Memory B cell (primary cell): ENCODE results near the gene CABP1.
"Not testable (repeated sequence)": the region's sequence is repeated elsewhere in the genome, so short reads cannot be mapped to it uniquely, and the experiment has no call there.

Source experiments
- ATAC-seq: fragments of 150-1000 bp; cut with Tn5 transposase; 2 replicates; pipeline ENCODE4 v1.10.0; 2021; ENCODE audit warnings: low read depth, mild to moderate bottlenecking, moderate library complexity
- DNase-seq, 2 donors: peaks; one replicate each; pipeline ENCODE4 v3.0.0; 2022; ENCODE audit warnings: low spot score in 2 of 2
- H3K27ac Mint-ChIP-seq: one replicate; pipeline ENCODE4 v1.8.0; 2022; ENCODE audit warnings: mild to moderate bottlenecking, moderate library complexity, mixed read lengths
- H3K27me3 Mint-ChIP-seq: one replicate; pipeline ENCODE4 v1.8.0; 2022; ENCODE audit warnings: mixed read lengths
- H3K36me3 Mint-ChIP-seq: one replicate; pipeline ENCODE4 v1.8.0; 2022; ENCODE audit warnings: mild to moderate bottlenecking, mixed read lengths
- H3K4me1 Mint-ChIP-seq: one replicate; pipeline ENCODE4 v1.8.0; 2022; ENCODE audit warnings: mixed read lengths
- H3K4me3 Mint-ChIP-seq: one replicate; pipeline ENCODE4 v1.8.0; 2022; ENCODE audit warnings: mild to moderate bottlenecking, moderate library complexity, mixed read lengths
- H3K9me3 Mint-ChIP-seq: one replicate; pipeline ENCODE4 v1.8.0; 2022; ENCODE audit warnings: mixed read lengths

CABP1 gene

DNA sequence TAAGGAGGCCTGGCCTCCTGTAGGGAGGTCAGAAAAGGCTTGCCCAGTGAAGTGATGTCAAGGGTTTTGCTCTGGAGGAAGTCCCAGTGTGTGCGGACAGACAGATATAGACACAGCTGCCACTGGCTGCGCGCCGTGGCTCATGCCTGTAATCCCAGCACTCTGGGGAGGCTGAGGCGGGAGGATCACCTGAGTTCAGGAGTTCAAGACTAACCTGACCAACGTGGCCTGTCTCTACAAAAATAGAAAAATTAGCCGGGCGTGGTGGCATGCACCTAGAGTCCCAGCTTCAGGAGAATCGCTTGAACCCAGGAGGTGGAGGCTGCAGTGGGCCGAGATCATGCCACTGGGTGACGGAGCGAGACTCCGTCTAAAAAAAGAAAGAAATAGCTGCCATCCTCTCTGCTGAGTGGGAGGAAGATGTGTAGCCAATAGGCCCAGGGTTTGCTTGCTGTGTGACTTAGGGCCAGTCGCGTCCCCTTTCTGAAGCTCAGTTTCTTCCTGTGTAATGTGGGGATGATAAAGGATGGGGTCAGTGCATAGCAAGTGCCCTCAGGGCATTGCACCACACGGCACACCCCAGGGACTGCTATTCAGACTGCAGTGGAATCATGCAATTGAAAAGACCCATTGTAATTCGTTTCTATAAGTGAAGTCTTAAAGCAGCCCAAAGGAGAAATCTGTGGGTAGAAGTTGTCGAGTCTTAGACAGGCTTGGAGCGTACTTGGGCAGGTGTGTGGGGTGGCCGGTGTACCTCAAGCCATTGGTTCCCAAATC lies 27.9 kb downstream of the CABP1 start:
- ATAC-seq = no peak
- H3K36me3 Mint-ChIP-seq = no peaks in the 10 kb centered on the region
- peaks cover 32% of the 10 kb centered on the region for H3K4me1 Mint-ChIP-seq
- no peak overlapping the region for H3K4me3 Mint-ChIP-seq
- no peaks in the 10 kb centered on the region for H3K27me3 Mint-ChIP-seq
- H3K27ac Mint-ChIP-seq = no peak overlapping the region
- no peak for DNase-seq
- H3K9me3 Mint-ChIP-seq = no peaks in the 10 kb centered on the region

DNA sequence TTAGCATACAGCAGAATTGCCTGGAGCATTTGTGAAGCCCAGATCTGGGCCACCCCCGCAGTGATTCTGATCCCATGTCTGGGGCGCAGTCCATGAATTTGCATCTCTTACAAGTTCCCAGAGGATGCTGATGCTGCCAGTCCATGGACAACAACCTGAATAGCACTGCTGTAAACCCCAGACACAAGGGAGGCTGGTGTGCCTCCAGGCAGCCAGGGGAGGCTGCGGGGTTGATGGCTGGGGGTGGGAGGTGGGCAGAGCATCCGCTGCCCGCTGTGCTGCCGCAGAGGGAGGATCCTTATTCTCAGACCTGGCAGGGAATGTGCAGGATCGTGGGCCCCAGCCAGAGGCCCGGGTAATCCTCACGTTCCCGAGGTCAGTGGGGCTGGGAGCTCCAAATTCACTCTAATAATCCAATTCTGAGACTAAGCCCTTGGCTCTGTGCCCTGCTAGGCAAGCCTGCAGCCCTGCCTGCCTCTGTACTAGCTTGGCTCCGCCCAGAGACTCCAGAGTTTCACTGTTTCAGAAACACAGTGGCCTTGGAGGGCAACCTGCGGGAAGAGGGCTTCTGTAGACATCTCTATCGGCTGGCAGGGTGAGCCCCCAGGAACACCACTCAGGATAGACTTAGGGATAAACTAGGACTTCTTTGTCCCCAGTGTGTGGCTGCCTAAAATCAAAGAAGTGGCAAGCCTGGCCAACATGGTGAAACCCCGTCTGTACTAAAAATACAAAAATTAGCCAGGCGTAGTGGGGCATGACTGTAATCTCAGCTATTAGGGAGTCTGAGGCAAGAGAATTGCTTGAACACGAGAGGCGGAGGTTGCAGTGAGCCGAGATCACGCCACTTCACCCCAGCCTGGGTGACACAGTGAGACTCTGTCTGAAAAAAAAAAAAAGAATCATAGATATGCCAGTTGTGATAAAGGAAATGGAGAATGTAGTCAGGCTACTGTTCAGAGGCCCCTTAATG lies 28.7 kb downstream of the CABP1 start:
- no peaks in the 10 kb centered on the region for H3K9me3 Mint-ChIP-seq
- no peaks in the 10 kb centered on the region for H3K27me3 Mint-ChIP-seq
- H3K4me3 Mint-ChIP-seq = peak overlapping the region; percentile 66

DNA sequence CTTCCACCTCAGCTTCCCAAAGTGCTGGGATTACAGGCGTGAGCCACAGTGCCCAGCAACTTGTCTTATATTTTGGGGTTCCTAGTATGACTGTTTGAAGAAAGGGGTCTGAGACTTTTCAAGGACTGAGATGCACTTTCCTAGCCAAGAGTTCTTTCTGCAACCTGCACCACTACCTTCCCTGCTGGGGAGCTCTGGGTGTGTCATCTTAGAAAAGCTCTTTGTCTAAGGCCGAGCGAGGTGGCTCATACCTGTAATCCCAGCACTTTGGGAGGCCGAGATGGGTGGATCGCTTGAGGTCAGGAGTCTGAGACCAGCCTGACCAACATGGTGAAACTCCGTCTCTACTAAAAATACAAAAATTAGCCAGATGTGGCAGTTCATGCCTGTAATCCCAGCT lies 29.8 kb downstream of the CABP1 start:
- H3K9me3 Mint-ChIP-seq, H3K36me3 Mint-ChIP-seq, H3K27ac Mint-ChIP-seq, DNase-seq, H3K27me3 Mint-ChIP-seq, H3K4me3 Mint-ChIP-seq, ATAC-seq: not testable (repeated sequence)
- H3K4me1 Mint-ChIP-seq = peaks cover 34% of the 10 kb centered on the region

More for the DNA sequence above, 28.7 kb downstream of the CABP1 start:
- peaks cover 31% of the 10 kb centered on the region for H3K4me1 Mint-ChIP-seq
- H3K27ac Mint-ChIP-seq = no peak overlapping the region
- no peaks in the 10 kb centered on the region for H3K36me3 Mint-ChIP-seq
- ATAC-seq (peak; percentile 75), DNase-seq (peak in 1 of 2 donors; percentile 51)

DNA sequence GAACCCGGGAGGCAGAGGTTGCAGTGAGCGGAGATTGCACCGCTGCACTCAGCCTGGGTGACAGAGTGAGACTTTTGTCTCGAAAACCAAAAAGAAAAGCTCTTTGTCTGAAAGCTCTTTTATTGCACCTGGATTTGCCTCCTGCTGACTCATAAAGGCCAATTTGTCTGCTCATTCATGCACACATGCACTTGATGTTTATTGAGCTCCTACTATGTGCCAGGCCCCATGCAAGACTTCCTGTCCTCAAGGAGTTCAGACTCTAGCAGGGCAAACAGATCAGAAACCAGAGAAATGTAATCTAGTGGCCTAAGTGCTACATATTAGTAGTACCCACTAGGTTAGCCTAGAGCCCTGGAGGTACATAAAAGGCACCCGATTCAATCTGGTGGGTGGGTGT lies 30.2 kb downstream of the CABP1 start:
- ATAC-seq (no peak), DNase-seq (no peak)
- Mint-ChIP-seq H3K27ac (no peak overlapping the region), H3K9me3 (no peaks in the 10 kb centered on the region), H3K36me3 (no peaks in the 10 kb centered on the region), H3K4me3 (no peak overlapping the region), H3K4me1 (peaks cover 36% of the 10 kb centered on the region), H3K27me3 (no peaks in the 10 kb centered on the region)

DNA sequence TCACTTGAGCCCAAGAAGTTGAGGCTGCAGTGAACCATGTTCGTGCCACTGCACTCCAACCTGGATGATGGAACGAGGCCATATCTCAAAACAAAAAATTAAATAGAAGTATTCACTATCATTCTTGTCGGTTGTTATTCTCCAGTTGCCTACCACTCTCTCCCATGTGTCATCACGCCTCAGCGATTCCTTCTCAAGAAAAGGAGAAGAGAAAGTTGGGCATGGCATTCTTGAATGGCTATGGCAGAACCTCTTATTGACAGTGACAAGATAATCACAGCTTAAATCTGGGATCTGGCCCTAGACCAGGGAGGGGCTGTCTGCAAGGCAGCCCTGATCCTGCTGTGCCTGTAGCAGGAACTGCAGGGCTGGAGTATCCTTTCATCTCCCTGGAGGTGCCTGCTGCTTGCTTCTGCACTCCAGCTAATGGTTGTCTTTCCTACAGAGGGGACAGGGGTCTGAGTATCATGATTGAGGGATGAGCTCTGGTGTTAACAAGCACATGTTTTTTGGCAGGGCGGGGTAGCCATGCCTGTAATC lies 33.7 kb downstream of the CABP1 start:
- no peak overlapping the region for H3K27ac Mint-ChIP-seq
- H3K36me3 Mint-ChIP-seq = no peaks in the 10 kb centered on the region
- ATAC-seq = peak; percentile 77
- no peaks in the 10 kb centered on the region for H3K9me3 Mint-ChIP-seq
- peak overlapping the region; percentile 42 for H3K4me3 Mint-ChIP-seq
- peak; percentile 34 to 53 for DNase-seq
- H3K27me3 Mint-ChIP-seq = no peaks in the 10 kb centered on the region
- peaks cover 32% of the 10 kb centered on the region for H3K4me1 Mint-ChIP-seq

DNA sequence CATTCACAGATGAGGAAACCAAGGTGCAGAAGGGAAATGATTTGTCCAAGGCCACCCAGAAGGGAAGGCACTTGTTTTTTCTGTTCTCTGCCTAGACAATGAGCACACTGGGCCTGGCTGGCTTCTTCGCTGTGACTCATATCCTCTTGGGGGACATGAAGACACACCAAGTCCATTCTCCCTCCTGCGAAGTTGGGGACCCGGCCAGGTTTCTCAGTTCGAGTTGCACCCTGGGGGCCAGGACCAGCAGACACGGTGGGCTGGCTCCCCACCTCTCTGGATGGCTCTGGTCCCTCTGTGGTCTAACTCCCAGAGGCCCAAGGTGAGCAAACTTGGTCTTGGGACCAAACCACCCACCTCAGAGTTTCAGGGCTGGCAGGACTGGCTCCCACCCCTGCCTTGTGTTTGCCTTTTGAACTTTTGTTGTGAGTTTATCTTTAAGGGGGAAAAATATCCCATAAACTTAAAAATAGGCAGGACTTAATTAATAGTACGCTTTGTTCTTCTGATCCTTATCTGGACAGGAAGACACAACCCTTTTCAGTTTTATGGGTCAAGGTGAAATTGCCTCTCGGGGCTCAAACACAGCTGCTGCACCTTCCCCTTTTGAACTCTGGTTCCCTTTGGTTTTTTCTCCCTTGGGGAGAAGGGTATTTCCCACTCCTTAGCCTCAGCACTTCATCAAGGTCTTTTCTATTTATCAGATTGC lies 37.5 kb downstream of the CABP1 start:
- Mint-ChIP-seq H3K4me1 (peaks cover 15% of the 10 kb centered on the region), H3K27ac (no peak overlapping the region), H3K36me3 (no peaks in the 10 kb centered on the region), H3K27me3 (no peaks in the 10 kb centered on the region), H3K4me3 (peak overlapping the region; percentile 7), H3K9me3 (no peaks in the 10 kb centered on the region)
- ATAC-seq (peak; percentile 58), DNase-seq (no peak)

DNA sequence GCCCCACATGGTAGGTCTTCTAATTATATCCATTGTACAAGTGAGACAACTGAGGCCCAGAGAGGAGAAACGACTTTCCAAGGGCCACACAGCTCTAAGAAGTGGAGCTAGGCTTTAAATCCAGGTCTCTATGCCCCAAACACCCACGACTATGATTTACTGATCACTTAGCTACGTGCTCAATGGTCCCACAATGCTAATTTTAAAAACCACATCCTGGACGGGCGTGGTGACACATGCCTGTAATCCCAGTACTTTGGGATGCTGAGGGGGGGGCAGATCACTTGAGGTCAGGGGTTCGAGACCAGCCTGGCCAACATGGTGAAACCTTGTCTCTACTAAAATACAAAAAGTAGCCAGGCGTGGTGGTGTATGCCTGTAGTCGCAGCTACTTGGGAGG lies 38.1 kb downstream of the CABP1 start:
- no peak for ATAC-seq
- Mint-ChIP-seq H3K27me3 (no peaks in the 10 kb centered on the region), H3K4me1 (peaks cover 15% of the 10 kb centered on the region), H3K27ac (no peak overlapping the region), H3K4me3 (peak overlapping the region; percentile 14), H3K36me3 (no peaks in the 10 kb centered on the region), H3K9me3 (no peaks in the 10 kb centered on the region)
- no peak for DNase-seq

DNA sequence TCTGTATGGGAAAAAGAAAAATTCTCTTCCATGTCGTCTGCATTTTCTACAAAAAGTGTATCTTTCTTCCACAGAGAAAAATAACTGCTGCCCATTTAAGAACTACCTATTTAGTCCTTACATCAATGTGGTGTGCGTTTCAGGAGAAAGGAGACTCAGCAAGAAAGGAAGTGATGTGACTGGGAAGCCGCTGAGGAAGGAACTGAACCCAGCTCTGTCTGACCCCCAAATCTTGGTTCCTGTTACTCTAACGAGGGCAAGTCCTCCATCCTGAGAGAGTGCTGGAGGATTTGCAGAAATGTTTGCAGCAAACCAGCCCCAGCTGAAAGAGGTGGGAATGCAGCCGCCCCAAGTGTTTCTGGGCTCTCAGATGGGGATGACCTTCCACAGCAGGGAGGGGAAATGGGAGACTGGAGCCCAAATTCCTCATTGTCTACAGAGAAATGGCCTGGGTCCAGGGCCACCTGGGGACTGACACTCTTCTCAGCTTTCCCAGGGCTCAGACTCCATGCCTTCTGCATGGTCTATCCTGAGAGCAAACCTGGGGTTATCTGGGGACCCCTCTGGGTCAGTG lies 39.8 kb downstream of the CABP1 start:
- Mint-ChIP-seq H3K27ac (no peak overlapping the region), H3K36me3 (no peaks in the 10 kb centered on the region), H3K4me1 (peaks cover 10% of the 10 kb centered on the region), H3K4me3 (no peak overlapping the region), H3K27me3 (no peaks in the 10 kb centered on the region), H3K9me3 (no peaks in the 10 kb centered on the region)
- DNase-seq (no peak), ATAC-seq (no peak)

DNA sequence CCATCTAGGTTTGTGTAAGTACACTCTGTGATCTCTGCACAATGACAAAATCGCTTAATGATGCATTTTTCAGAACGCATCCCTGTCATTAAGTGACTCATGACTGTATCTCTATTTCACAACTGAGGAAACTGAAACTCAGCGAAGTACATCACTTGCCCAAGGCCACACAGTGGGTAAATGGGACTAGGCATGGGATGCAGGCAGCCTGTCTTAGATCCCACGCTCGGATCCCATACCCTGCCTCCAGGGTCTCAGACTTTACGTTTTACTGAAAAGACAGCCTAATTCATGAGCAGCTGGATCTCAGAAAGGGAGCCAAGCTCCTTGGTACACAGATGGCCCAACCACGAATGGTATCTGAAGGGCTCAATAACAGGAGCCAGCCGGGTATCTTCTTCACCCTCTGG lies 44.1 kb downstream of the CABP1 start:
- no peak for ATAC-seq
- DNase-seq = no peak
- no peaks in the 10 kb centered on the region for H3K36me3 Mint-ChIP-seq
- peaks cover 17% of the 10 kb centered on the region for H3K4me1 Mint-ChIP-seq
- peak overlapping the region; percentile 61 for H3K27ac Mint-ChIP-seq
- no peak overlapping the region for H3K4me3 Mint-ChIP-seq
- no peaks in the 10 kb centered on the region for H3K9me3 Mint-ChIP-seq
- no peaks in the 10 kb centered on the region for H3K27me3 Mint-ChIP-seq

DNA sequence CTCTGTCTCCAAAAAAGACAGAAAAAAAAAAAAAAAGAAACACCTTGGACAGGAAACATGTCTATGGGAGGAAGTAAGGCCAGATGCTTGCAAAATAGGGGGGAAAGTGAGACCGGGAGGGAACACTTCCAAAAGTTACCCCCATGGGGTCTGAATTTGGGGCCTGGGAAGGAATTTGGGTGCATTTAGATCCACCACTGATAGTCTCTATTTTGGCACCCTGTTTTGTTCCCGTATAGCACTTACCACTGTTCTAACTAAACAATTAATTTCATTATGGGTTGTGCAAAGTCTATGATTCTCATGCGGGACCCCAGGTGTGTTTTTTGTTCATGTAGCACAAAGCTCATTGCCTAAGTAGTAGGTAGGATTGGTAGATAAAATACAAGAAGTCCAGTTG lies 45.1 kb downstream of the CABP1 start:
- ATAC-seq (no peak), DNase-seq (no peak)
- Mint-ChIP-seq H3K4me3 (peak overlapping the region; percentile 60), H3K4me1 (peaks cover 17% of the 10 kb centered on the region), H3K36me3 (no peaks in the 10 kb centered on the region), H3K27ac (peak overlapping the region; percentile 67), H3K27me3 (no peaks in the 10 kb centered on the region), H3K9me3 (no peaks in the 10 kb centered on the region)

DNA sequence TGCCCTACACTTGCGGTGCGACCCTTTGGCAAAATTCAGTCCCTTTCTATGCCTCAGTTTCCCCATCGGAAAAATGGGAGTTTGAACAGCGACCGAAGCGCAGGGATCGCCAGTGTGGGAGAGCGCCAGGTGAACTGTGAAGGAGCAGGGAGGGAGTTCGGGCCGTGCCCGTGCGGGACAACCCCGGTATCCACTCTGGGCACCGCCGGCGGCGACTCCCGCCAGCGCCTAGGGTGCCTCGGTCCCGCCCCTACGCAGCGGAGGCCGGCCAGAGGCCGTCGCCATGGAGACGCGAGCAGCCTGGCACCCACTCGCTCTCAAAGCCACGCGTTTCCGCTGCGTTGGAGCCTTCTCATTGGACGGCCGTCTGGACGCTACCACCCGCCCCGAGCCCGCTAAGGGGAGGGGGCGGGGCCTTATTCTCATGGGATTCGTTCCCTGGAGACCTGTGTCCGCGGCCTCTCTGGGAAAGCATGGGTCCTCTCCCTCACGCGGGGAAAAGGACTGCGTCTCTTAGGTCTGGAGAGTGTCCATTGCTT lies 45.8 kb downstream of the CABP1 start:
- peak overlapping the region; percentile 80 for H3K4me3 Mint-ChIP-seq
- H3K9me3 Mint-ChIP-seq = no peaks in the 10 kb centered on the region
- DNase-seq (peak; percentile 96 to 97), ATAC-seq (peak; percentile 70)
- no peaks in the 10 kb centered on the region for H3K27me3 Mint-ChIP-seq
- peak overlapping the region; percentile 67 for H3K27ac Mint-ChIP-seq
- H3K4me1 Mint-ChIP-seq = peaks cover 21% of the 10 kb centered on the region
- peaks cover 2% of the 10 kb centered on the region for H3K36me3 Mint-ChIP-seq

DNA sequence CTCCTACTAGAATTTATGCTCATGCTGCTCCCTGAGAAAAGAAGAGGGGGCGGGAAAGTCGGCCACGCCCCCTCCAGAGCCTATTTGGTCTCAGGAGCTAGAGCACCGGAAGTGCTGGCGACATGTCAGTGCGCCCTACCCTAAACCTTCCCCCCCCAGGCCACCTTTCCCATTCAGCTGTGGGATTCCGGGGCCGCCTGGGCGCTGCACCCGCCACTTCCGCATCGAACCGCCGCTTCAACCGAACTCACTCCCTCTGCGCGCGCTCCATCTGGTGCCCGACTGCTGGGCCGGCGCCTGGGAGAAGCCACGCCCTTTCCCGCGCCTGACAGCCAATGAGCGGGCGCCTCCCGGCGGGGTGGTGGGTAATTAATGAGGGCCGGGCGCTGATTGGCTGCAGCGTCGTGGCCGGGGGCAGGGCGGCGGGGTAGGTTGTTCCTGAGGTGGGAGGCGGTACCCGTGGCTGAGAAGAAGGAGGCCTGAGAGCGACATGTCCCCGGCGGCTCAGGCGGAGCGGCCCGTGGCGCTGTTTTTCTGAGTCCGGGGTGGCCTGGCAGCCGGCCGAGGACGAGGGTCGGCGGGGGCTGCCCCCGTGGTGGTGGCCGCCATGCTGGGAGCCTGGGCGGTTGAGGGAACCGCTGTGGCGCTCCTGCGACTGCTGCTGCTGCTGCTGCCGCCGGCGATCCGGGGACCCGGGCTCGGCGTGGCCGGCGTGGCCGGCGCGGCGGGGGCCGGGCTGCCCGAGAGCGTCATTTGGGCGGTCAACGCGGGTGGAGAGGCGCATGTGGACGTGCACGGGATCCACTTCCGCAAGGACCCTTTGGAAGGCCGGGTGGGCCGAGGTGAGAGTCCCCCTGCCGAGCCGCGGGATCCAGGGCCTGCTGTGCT lies 46.5 kb downstream of the CABP1 start, which contains the start of gene MLEC:
TSS of gene MLEC (plus strand) at position 460 of the 888 bp plus-strand sequence. CDS start at position 608, 148 bp downstream.
- ATAC-seq = peak; percentile 68
- Mint-ChIP-seq H3K4me3 (peak within 1 kb of the TSS; percentile 86), H3K4me1 (peaks cover 21% of the 10 kb centered on the region), H3K27ac (peak within 1 kb of the TSS; percentile 67), H3K36me3 (peaks cover 2% of the 10 kb centered on the region), H3K9me3 (no peaks in the 10 kb centered on the region), H3K27me3 (no peaks in the 10 kb centered on the region)
- DNase-seq = peak; percentile 98 to 99
